Retinal pigment epithelial cell (primary cell): ENCODE results near the gene ZNF821.
"Not testable (repeated sequence)": the region's sequence is repeated elsewhere in the genome, so short reads cannot be mapped to it uniquely, and the experiment has no call there.

Experiments
- DNase-seq: peaks from one replicate; pipeline ENCODE4 v3.0.0-alpha.2; 2010; ENCODE audit warnings: low read depth
- H3K4me3 ChIP-seq: 2 replicates; pipeline ENCODE4 v1.5.1; 2011; ENCODE audit warnings: mild to moderate bottlenecking, low read length, control low read depth, moderate library complexity
- TF ChIP-seq, protein P1 (sequence below): conservative IDR thresholded peaks from 2 replicates; pipeline ENCODE4 v1.5.1; 2011; ENCODE audit warnings: low read depth, low read length, control low read depth, inconsistent platforms

Gene ZNF821

DNA sequence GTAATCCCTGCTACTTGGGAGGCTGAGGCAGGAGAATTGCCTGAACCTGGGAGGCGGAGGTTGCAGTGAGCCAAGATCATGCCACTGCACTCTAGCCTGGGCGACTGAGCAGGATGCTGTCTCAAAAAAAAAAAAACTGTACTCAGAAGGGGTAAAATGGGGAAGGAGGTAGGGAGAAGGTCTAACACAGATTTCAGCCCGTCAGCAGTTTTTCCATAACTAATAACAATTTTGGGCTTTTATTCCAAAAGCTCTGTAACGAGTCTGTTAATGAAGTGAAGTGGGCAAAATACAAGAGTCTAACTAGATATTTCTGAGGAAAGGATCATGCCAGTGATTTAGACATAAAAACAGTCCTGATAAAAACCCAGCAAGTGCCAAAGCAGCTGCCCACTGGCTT, 10.8 kb downstream of the ZNF821 start:
- DNase-seq = no peak
- TF ChIP-seq, protein P1, sequence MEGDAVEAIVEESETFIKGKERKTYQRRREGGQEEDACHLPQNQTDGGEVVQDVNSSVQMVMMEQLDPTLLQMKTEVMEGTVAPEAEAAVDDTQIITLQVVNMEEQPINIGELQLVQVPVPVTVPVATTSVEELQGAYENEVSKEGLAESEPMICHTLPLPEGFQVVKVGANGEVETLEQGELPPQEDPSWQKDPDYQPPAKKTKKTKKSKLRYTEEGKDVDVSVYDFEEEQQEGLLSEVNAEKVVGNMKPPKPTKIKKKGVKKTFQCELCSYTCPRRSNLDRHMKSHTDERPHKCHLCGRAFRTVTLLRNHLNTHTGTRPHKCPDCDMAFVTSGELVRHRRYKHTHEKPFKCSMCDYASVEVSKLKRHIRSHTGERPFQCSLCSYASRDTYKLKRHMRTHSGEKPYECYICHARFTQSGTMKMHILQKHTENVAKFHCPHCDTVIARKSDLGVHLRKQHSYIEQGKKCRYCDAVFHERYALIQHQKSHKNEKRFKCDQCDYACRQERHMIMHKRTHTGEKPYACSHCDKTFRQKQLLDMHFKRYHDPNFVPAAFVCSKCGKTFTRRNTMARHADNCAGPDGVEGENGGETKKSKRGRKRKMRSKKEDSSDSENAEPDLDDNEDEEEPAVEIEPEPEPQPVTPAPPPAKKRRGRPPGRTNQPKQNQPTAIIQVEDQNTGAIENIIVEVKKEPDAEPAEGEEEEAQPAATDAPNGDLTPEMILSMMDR = no peak
- H3K4me3 ChIP-seq = no peak overlapping the region

DNA sequence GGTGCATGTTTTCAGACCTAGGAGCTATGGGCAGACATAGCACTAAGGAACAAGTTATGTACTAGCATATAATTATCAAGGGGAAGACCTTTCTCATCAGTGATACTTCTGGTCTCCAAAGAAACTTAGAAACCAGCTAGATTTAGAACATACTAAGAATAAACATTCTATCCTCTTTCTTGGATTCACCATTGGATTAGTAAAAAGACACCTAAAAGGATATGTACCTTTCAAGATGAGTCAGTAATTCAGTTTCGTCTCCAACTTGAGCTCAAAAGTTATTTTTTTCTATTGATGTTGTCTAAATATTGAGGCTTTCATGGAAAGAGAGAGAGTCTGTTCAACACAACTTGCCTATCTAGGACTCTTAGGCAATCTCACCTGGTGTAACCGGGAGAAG, 13.2 kb downstream of the ZNF821 start:
- no peak for DNase-seq
- no peak overlapping the region for H3K4me3 ChIP-seq
- TF ChIP-seq, protein P1 = no peak

DNA sequence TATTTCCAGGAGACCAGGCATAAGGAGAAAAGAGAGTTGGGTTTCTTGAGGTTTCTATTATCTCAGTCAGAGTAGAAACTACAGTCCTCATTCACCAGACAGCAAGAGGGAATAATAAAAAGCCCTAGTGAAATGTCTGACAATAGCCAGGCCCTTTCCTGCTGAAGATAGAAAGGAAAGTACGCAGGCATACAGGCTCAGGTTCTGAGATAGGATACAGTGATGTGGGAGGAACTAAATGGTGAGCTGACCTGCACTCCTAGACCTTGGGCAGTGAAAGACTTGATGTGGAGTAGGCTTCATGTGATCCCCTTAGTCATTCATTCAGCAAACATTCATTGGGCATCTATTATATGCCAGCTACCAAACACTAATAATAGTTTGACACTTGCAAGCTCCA, 14.9 kb downstream of the ZNF821 start:
- no peak overlapping the region for H3K4me3 ChIP-seq
- TF ChIP-seq, protein P1 = no peak
- no peak for DNase-seq

DNA sequence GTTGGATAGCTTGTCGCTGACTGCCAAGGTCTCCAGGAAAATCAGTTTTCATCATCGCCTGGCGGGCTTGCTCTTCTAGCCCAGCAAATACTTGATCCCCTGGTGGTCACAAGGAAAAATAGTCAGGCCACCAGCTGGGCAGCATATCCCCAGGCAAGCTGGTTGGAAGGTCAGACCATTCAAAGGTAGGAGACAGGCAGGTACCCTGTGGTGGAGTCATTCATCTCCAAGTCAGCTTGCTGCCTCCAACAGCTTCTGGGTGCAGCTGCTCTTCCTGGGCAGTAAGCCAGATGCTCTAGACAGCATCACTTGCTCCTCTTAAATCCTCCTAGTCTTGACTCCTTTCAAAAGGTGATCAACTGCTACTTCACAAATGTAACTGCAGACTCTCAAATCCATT, 16.0 kb downstream of the ZNF821 start:
- no peak overlapping the region for H3K4me3 ChIP-seq
- no peak for DNase-seq
- TF ChIP-seq, protein P1 = no peak

DNA sequence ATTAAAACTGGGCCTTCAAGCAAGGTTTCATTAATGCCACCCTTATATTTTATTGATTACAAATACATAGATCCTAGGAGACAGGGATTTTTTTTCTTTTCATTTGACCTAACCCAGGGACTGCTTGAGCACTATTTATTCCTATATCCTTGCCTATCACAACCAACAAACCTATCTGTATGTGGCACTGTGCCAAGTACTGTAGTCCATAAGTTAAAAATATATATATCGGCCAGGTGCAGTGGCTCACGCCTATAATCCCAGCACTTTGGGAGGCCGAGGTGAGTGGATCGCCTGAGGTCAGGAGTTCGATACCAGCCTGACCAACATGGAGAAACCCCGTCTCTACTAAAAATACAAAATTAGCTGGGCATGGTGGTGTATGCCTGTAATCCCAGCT, 16.8 kb downstream of the ZNF821 start:
- DNase-seq, H3K4me3 ChIP-seq: not testable (repeated sequence)

DNA sequence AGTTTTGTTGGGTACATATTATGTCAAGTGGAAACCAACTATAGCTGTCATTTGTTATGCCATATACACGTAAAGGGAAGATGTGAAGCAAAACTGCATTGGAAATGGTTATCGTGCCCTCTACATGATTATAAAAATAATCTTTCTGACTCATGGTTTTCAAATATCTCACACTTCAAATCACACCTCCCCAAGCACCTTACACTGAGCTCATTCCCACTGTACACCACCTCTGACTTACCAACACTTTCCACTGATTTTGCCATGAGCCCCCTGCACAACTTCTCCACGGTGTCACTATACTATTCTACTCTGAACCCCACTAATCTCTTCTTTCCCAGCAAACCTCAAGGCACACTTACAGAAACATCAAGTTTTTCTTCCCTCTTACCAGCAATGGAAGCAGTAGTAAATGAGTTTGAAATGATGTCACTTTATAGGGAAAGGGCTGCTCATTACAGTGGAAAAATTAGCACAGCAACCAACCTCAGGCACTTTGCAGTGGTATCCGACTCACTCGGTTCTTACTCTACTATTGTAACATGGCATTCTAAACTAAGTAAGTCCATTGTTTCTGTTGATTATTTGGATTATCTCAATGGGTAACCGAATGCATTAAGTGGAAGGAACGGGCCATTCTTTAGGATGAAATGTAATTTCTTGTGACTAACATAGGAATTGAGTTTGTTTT, 18.7 kb downstream of the ZNF821 start:
- H3K4me3 ChIP-seq = no peak overlapping the region
- DNase-seq = no peak
- TF ChIP-seq, protein P1 = no peak

DNA sequence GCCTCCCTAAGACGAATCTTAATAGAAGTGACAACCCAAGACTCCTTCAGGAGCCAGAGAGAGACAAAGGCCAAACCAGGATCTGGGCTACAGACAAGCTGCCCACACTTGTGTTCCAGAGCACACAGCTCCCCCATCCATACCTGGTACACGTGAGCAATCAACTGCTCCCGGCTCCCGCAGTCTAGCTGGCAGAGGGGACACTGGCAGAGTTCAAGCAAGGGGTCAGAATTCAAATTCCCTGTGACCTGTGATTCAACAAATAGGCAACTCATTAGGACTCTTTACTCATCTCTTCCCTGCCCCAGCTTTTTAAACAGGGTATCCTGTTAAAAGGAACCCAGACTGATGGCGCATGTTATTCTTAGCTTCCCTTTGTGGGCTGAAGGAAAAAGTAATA, 20.0 kb downstream of the ZNF821 start:
- DNase-seq = no peak
- H3K4me3 ChIP-seq = no peak overlapping the region
- TF ChIP-seq, protein P1 = no peak
